COLO668 (cell line): Measurements from ENCODE around the gene ZBTB40.
A peak's percentile ranks its signal among the peaks of the same experiment; 100 is the strongest.

Source experiments
- DNase-seq: peaks from one replicate; lab custom pipeline; 2025; ENCODE audit not compliant: unreplicated experiment; lab: John Stamatoyannopoulos, UW

Gene ZBTB40

GRCh38 chr1:22552021-22552420, 100.4 kb downstream of the ZBTB40 start:
- no peak for DNase-seq

GRCh38 chr1:22553104-22553880, 101.6 kb downstream of the ZBTB40 start:
- DNase-seq = no peak

- DNase-seq = no peak
These were observed 102.4 kb downstream of the ZBTB40 start for GRCh38 chr1:22553991-22554522.

- DNase-seq = no peak
These were observed 103.7 kb downstream of the ZBTB40 start for GRCh38 chr1:22555371-22555656.

GRCh38 chr1:22556391-22557104, 104.9 kb downstream of the ZBTB40 start:
- no peak for DNase-seq

- peak; percentile 34 for DNase-seq
These were observed 105.8 kb downstream of the ZBTB40 start for GRCh38 chr1:22557341-22557950.

- peak; percentile 31 for DNase-seq
These were observed 111.2 kb downstream of the ZBTB40 start, which contains the start of gene EPHA8 for GRCh38 chr1:22562584-22563583. Gene EPHA8, plus strand, starts transcription at chr1:22563489. Its CDS starts 147 bp downstream, at chr1:22563636.

GRCh38 chr1:22563671-22564602, 112.3 kb downstream of the ZBTB40 start:
- no peak for DNase-seq

GRCh38 chr1:22566161-22566560, 114.5 kb downstream of the ZBTB40 start:
- no peak for DNase-seq

GRCh38 chr1:22567197-22567596, 115.5 kb downstream of the ZBTB40 start:
- no peak for DNase-seq

GRCh38 chr1:22567994-22568393, 116.3 kb downstream of the ZBTB40 start:
- DNase-seq = no peak

- DNase-seq = no peak
These were observed 117.6 kb downstream of the ZBTB40 start for GRCh38 chr1:22569269-22569668.

GRCh38 chr1:22570140-22570909, 118.7 kb downstream of the ZBTB40 start:
- no peak for DNase-seq

- no peak for DNase-seq
These were observed 121.2 kb downstream of the ZBTB40 start for GRCh38 chr1:22572818-22573217.

GRCh38 chr1:22573237-22573636, 121.6 kb downstream of the ZBTB40 start:
- DNase-seq = no peak

GRCh38 chr1:22575532-22576149, 124.0 kb downstream of the ZBTB40 start:
- DNase-seq = no peak

GRCh38 chr1:22576150-22576544, 124.5 kb downstream of the ZBTB40 start:
- DNase-seq = no peak

GRCh38 chr1:22576617-22577016, 125.0 kb downstream of the ZBTB40 start:
- no peak for DNase-seq
